VCaP (cell line): Measurements from ENCODE around the gene FAM117A.
"Not testable (repeated sequence)": the region's sequence is repeated elsewhere in the genome, so short reads cannot be mapped to it uniquely, and the experiment has no call there.

Experiments used
- H3K27ac ChIP-seq: fragments of 450-650 bp; 2 replicates; pipeline ENCODE4 v1.5.1; 2017
- CTCF ChIP-seq: fragments of 450-650 bp; conservative IDR thresholded peaks from 2 replicates; pipeline ENCODE4 v1.5.1; 2017; ENCODE audit warnings: mild to moderate bottlenecking, moderate library complexity

The FAM117A gene

GRCh38 chr17:49725452-49726130 lies 38.3 kb downstream of the FAM117A start:
- no peak overlapping the region for H3K27ac ChIP-seq
- no peak for TF ChIP-seq CTCF

- not testable (repeated sequence) for H3K27ac ChIP-seq
Observed at GRCh38 chr17:49724552-49724951, 39.4 kb downstream of the FAM117A start.

- TF ChIP-seq CTCF, result no peak
- H3K27ac ChIP-seq, result no peak overlapping the region
Observed at GRCh38 chr17:49723423-49723822, 40.5 kb downstream of the FAM117A start.

GRCh38 chr17:49722066-49722465 lies 41.9 kb downstream of the FAM117A start:
- no peak for TF ChIP-seq CTCF

GRCh38 chr17:49717371-49717861 lies 46.5 kb downstream of the FAM117A start:
- no peak overlapping the region for H3K27ac ChIP-seq
- no peak for TF ChIP-seq CTCF

More at GRCh38 chr17:49722066-49722465, 41.9 kb downstream of the FAM117A start:
- H3K27ac ChIP-seq, result no peak overlapping the region

- TF ChIP-seq CTCF, result no peak
- no peak overlapping the region for H3K27ac ChIP-seq
Observed at GRCh38 chr17:49716668-49717364, 47.1 kb downstream of the FAM117A start.

GRCh38 chr17:49715717-49716279 lies 48.1 kb downstream of the FAM117A start:
- no peak overlapping the region for H3K27ac ChIP-seq

More at GRCh38 chr17:49715717-49716279, 48.1 kb downstream of the FAM117A start:
- no peak for TF ChIP-seq CTCF
